Iris pigment epithelial cell (primary cell): Measurements from ENCODE around the gene CCDC183.
"Not testable (repeated sequence)": the region's sequence is repeated elsewhere in the genome, so short reads cannot be mapped to it uniquely, and the experiment has no call there.

Source experiments
- DNase-seq: peaks from one replicate; pipeline ENCODE4 v3.0.0-alpha.2; 2011; ENCODE audit warnings: low read depth

Gene CCDC183

GRCh38 chr9:136785565-136786355 is 10.4 kb upstream of the CCDC183 start:
- not testable (repeated sequence) for DNase-seq

- DNase-seq, result no peak
These were observed 9.7 kb upstream of the CCDC183 start for GRCh38 chr9:136786451-136786850.

- not testable (repeated sequence) for DNase-seq
These were observed 9.2 kb upstream of the CCDC183 start for GRCh38 chr9:136786983-136787382.

GRCh38 chr9:136787690-136788400 is 8.3 kb upstream of the CCDC183 start:
- DNase-seq, result peak; percentile 32

GRCh38 chr9:136788644-136789522 is 7.3 kb upstream of the CCDC183 start:
- not testable (repeated sequence) for DNase-seq

GRCh38 chr9:136789523-136789937 is 6.6 kb upstream of the CCDC183 start:
- no peak for DNase-seq

- peak; percentile 99 for DNase-seq
These were observed 5.3 kb upstream of the CCDC183 start, which contains the start of gene TMEM141 for GRCh38 chr9:136790640-136791515. Gene TMEM141 (plus strand): TSS chr9:136791344. CDS start chr9:136791371, 27 bp downstream.

GRCh38 chr9:136791516-136792276 is 4.4 kb upstream of the CCDC183 start:
- no peak for DNase-seq

GRCh38 chr9:136792321-136793085 is 3.6 kb upstream of the CCDC183 start:
- DNase-seq, result no peak

GRCh38 chr9:136793086-136793946 is 2.8 kb upstream of the CCDC183 start:
- DNase-seq, result peak; percentile 21

GRCh38 chr9:136794281-136794999 is 1.7 kb upstream of the CCDC183 start:
- DNase-seq, result no peak

- no peak for DNase-seq
These were observed 1.2 kb upstream of the CCDC183 start for GRCh38 chr9:136795000-136795348.

GRCh38 chr9:136796775-136797347 is 723 bp downstream of the CCDC183 start:
- peak; percentile 54 for DNase-seq

- no peak for DNase-seq
These were observed 2.6 kb downstream of the CCDC183 start for GRCh38 chr9:136798708-136799078.

GRCh38 chr9:136799079-136799853 is 3.1 kb downstream of the CCDC183 start:
- DNase-seq, result no peak

GRCh38 chr9:136799854-136800657 is 3.9 kb downstream of the CCDC183 start:
- DNase-seq, result peak; percentile 44
